Vagina (tissue), 2 donors: ENCODE results near the gene EREG.

Source experiments
- POLR2A ChIP-seq, 2 donors: fragments of 450-650 bp; IDR thresholded peaks; one replicate each; pipeline ENCODE4 v1.6.1; 2017; ENCODE audit warnings: antibody characterized with exemption in 2 of 2, mild to moderate bottlenecking in 2 of 2, moderate library complexity in 2 of 2
- POLR2AphosphoS5 ChIP-seq, 2 donors: sonication (generic); formaldehyde crosslinking; IDR thresholded peaks; one replicate each; pipeline ENCODE4 v1.9.0; 2017; ENCODE audit warnings: antibody characterized with exemption in 2 of 2, mild to moderate bottlenecking in 2 of 2, low read depth in 1 of 2; ENCODE audit not compliant: insufficient read depth in 1 of 2
- TF ChIP-seq, protein P1 (sequence below), 3 experiments: fragments of 450-650 bp in 2 of 3; fragments of 200-600 bp in 1 of 3; sonication (generic) in 1 of 3; IDR thresholded peaks; one replicate each; pipeline ENCODE4 v1.5.1; 2017 to 2019; ENCODE audit warnings: antibody characterized with exemption in 3 of 3, mild to moderate bottlenecking in 2 of 3, moderate library complexity in 2 of 3

DNA sequence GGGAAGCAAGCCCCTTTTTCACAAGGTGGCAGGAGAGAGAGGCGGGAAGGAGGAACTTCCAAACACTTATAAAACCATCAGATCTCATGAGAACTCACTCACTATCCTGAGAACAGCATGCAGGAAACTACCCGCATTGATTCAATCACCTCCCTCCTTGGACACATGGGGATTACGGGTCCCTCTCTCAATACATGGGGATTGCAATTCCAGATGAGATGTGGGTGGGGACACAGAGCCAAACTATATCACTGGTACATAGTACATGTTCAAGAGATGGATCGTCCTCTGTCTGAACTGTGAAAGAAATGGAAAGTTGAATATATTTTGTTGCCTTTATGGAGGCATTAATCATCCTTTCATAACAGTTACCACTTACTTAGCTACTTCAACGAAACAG is 12.8 kb downstream of the EREG start:
- TF ChIP-seq POLR2AphosphoS5 (IDR thresholded peaks at IDR 0.05; ENCODE audit: insufficient read depth in 1 of 2, low read depth in 1 of 2): no peak
- TF ChIP-seq, protein P1, sequence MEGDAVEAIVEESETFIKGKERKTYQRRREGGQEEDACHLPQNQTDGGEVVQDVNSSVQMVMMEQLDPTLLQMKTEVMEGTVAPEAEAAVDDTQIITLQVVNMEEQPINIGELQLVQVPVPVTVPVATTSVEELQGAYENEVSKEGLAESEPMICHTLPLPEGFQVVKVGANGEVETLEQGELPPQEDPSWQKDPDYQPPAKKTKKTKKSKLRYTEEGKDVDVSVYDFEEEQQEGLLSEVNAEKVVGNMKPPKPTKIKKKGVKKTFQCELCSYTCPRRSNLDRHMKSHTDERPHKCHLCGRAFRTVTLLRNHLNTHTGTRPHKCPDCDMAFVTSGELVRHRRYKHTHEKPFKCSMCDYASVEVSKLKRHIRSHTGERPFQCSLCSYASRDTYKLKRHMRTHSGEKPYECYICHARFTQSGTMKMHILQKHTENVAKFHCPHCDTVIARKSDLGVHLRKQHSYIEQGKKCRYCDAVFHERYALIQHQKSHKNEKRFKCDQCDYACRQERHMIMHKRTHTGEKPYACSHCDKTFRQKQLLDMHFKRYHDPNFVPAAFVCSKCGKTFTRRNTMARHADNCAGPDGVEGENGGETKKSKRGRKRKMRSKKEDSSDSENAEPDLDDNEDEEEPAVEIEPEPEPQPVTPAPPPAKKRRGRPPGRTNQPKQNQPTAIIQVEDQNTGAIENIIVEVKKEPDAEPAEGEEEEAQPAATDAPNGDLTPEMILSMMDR (IDR thresholded peaks at IDR 0.05): no peak
- no peak for TF ChIP-seq POLR2A (IDR thresholded peaks at IDR 0.05)
